Measurements from ENCODE around the gene GSTM5.
"Not testable (repeated sequence)": the region's sequence is repeated elsewhere in the genome, so short reads cannot be mapped to it uniquely, and the experiment has no call there.

Gene GSTM5

GRCh38 chr1:109739738-109740614 lies 27.9 kb downstream of the GSTM5 start:
- Histone ChIP-seq H3K36me3 (ENCODE audit: insufficient read depth, low read length) (no peaks in the 10 kb centered on the region), H3K4me2 (ENCODE audit: low read length) (peak overlapping the region; percentile 93), H3K9ac (ENCODE audit: low read depth, low read length) (peak overlapping the region; percentile 62), H3K4me3 (ENCODE audit: low read length) (peak overlapping the region; percentile 76), H3K27me3 (ENCODE audit: control insufficient read depth, insufficient read depth, low read length) (peaks cover 27% of the 10 kb centered on the region), H3K9me3 (replicated peaks; ENCODE audit: low read length) (no peaks in the 10 kb centered on the region), H3K4me1 (ENCODE audit: control insufficient read depth, insufficient read depth, low read length) (peaks cover 10% of the 10 kb centered on the region)

- Histone ChIP-seq H3K9me3 (replicated peaks; ENCODE audit: low read length) (no peaks in the 10 kb centered on the region), H3K9ac (ENCODE audit: low read depth, low read length) (peak within 1 kb of the TSS; percentile 62), H3K4me1 (ENCODE audit: control insufficient read depth, insufficient read depth, low read length) (peaks cover 10% of the 10 kb centered on the region), H3K27me3 (ENCODE audit: control insufficient read depth, insufficient read depth, low read length) (peaks cover 27% of the 10 kb centered on the region), H3K4me2 (ENCODE audit: low read length) (peak within 1 kb of the TSS; percentile 93), H3K4me3 (ENCODE audit: low read length) (peak within 1 kb of the TSS; percentile 76), H3K36me3 (ENCODE audit: insufficient read depth, low read length) (no peaks in the 10 kb centered on the region)
These were observed 28.7 kb downstream of the GSTM5 start, which contains the start of gene GSTM3 for GRCh38 chr1:109740615-109741373. Gene GSTM3, minus strand, starts transcription at chr1:109741038. Its CDS starts 751 bp downstream, at chr1:109740287.

- not testable (repeated sequence) for H3K36me3 ChIP-seq (ENCODE audit: insufficient read depth, low read length)
These were observed 36.3 kb downstream of the GSTM5 start for GRCh38 chr1:109748311-109748710.

GRCh38 chr1:109749221-109749620 lies 37.2 kb downstream of the GSTM5 start:
- H3K36me3 ChIP-seq (ENCODE audit: insufficient read depth, low read length) = no peaks in the 10 kb centered on the region
- peaks cover 55% of the 10 kb centered on the region for H3K27me3 ChIP-seq (ENCODE audit: control insufficient read depth, insufficient read depth, low read length)
- no peaks in the 10 kb centered on the region for H3K4me1 ChIP-seq (ENCODE audit: control insufficient read depth, insufficient read depth, low read length)
- H3K4me3 ChIP-seq (ENCODE audit: low read length) = no peak overlapping the region
- H3K4me2 ChIP-seq (ENCODE audit: low read length) = no peak overlapping the region
- H3K9me3 ChIP-seq (replicated peaks; ENCODE audit: low read length) = no peaks in the 10 kb centered on the region
- no peak overlapping the region for H3K9ac ChIP-seq (ENCODE audit: low read depth, low read length)

More at GRCh38 chr1:109748311-109748710, 36.3 kb downstream of the GSTM5 start:
- H3K9me3 ChIP-seq (replicated peaks; ENCODE audit: low read length); H3K4me3 ChIP-seq (ENCODE audit: low read length); H3K4me2 ChIP-seq (ENCODE audit: low read length); H3K9ac ChIP-seq (ENCODE audit: low read depth, low read length); H3K4me1 ChIP-seq (ENCODE audit: control insufficient read depth, insufficient read depth, low read length): not testable (repeated sequence)
- H3K27me3 ChIP-seq (ENCODE audit: control insufficient read depth, insufficient read depth, low read length) = peaks cover 46% of the 10 kb centered on the region

GRCh38 chr1:109750241-109750882 lies 38.3 kb downstream of the GSTM5 start:
- H3K4me1 ChIP-seq (ENCODE audit: control insufficient read depth, insufficient read depth, low read length) = no peaks in the 10 kb centered on the region
- peaks cover 55% of the 10 kb centered on the region for H3K27me3 ChIP-seq (ENCODE audit: control insufficient read depth, insufficient read depth, low read length)
- H3K9ac ChIP-seq (ENCODE audit: low read depth, low read length) = no peak overlapping the region
- H3K4me3 ChIP-seq (ENCODE audit: low read length) = no peak overlapping the region
- no peak overlapping the region for H3K4me2 ChIP-seq (ENCODE audit: low read length)
- no peaks in the 10 kb centered on the region for H3K36me3 ChIP-seq (ENCODE audit: insufficient read depth, low read length)
- H3K9me3 ChIP-seq (replicated peaks; ENCODE audit: low read length) = no peaks in the 10 kb centered on the region

- Histone ChIP-seq H3K4me2 (ENCODE audit: low read length) (no peak overlapping the region), H3K4me1 (ENCODE audit: control insufficient read depth, insufficient read depth, low read length) (no peaks in the 10 kb centered on the region), H3K36me3 (ENCODE audit: insufficient read depth, low read length) (no peaks in the 10 kb centered on the region), H3K9ac (ENCODE audit: low read depth, low read length) (no peak overlapping the region), H3K9me3 (replicated peaks; ENCODE audit: low read length) (no peaks in the 10 kb centered on the region), H3K27me3 (ENCODE audit: control insufficient read depth, insufficient read depth, low read length) (peaks cover 55% of the 10 kb centered on the region), H3K4me3 (ENCODE audit: low read length) (no peak overlapping the region)
These were observed 38.9 kb downstream of the GSTM5 start for GRCh38 chr1:109750920-109751319.

- Histone ChIP-seq H3K4me1 (ENCODE audit: control insufficient read depth, insufficient read depth, low read length) (no peaks in the 10 kb centered on the region), H3K4me2 (ENCODE audit: low read length) (no peak overlapping the region), H3K4me3 (ENCODE audit: low read length) (no peak overlapping the region), H3K36me3 (ENCODE audit: insufficient read depth, low read length) (no peaks in the 10 kb centered on the region), H3K27me3 (ENCODE audit: control insufficient read depth, insufficient read depth, low read length) (peaks cover 55% of the 10 kb centered on the region), H3K9me3 (replicated peaks; ENCODE audit: low read length) (no peaks in the 10 kb centered on the region), H3K9ac (ENCODE audit: low read depth, low read length) (no peak overlapping the region)
These were observed 39.6 kb downstream of the GSTM5 start for GRCh38 chr1:109751531-109752260.

GRCh38 chr1:109754738-109755137 lies 42.7 kb downstream of the GSTM5 start:
- Histone ChIP-seq H3K4me3 (ENCODE audit: low read length) (no peak overlapping the region), H3K27me3 (ENCODE audit: control insufficient read depth, insufficient read depth, low read length) (peaks cover 44% of the 10 kb centered on the region), H3K9ac (ENCODE audit: low read depth, low read length) (no peak overlapping the region), H3K9me3 (replicated peaks; ENCODE audit: low read length) (no peaks in the 10 kb centered on the region), H3K4me2 (ENCODE audit: low read length) (no peak overlapping the region), H3K4me1 (ENCODE audit: control insufficient read depth, insufficient read depth, low read length) (no peaks in the 10 kb centered on the region), H3K36me3 (ENCODE audit: insufficient read depth, low read length) (no peaks in the 10 kb centered on the region)

GRCh38 chr1:109756325-109756724 lies 44.3 kb downstream of the GSTM5 start:
- H3K36me3 ChIP-seq (ENCODE audit: insufficient read depth, low read length); H3K9me3 ChIP-seq (replicated peaks; ENCODE audit: low read length); H3K4me1 ChIP-seq (ENCODE audit: control insufficient read depth, insufficient read depth, low read length); H3K9ac ChIP-seq (ENCODE audit: low read depth, low read length); H3K4me2 ChIP-seq (ENCODE audit: low read length); H3K4me3 ChIP-seq (ENCODE audit: low read length): not testable (repeated sequence)
- peaks cover 28% of the 10 kb centered on the region for H3K27me3 ChIP-seq (ENCODE audit: control insufficient read depth, insufficient read depth, low read length)

GRCh38 chr1:109756848-109757521 lies 44.9 kb downstream of the GSTM5 start:
- Histone ChIP-seq H3K4me3 (ENCODE audit: low read length) (no peak overlapping the region), H3K9me3 (replicated peaks; ENCODE audit: low read length) (no peaks in the 10 kb centered on the region), H3K36me3 (ENCODE audit: insufficient read depth, low read length) (no peaks in the 10 kb centered on the region), H3K27me3 (ENCODE audit: control insufficient read depth, insufficient read depth, low read length) (peaks cover 22% of the 10 kb centered on the region), H3K4me1 (ENCODE audit: control insufficient read depth, insufficient read depth, low read length) (no peaks in the 10 kb centered on the region), H3K4me2 (ENCODE audit: low read length) (no peak overlapping the region), H3K9ac (ENCODE audit: low read depth, low read length) (no peak overlapping the region)
